HepG2 (cell line): Measurements from ENCODE around the gene ARMH2. TPM values are rescaled to one million over a fixed set of nuclear protein-coding genes. Genes with fewer than 3 reads are reported as not detected.

Experiments
- ATAC-seq: fragments of 200-7000 bp; cut with Tn5 transposase; 3 replicates; pipeline ENCODE4 v1.9.1; 2020; ENCODE audit warnings: mild to moderate bottlenecking, moderate library complexity
- BruUV-seq: library from RNA; stranded (reverse); fragments of 400-500 nt; replicated peaks from 2 replicates; lab custom pipeline; 2021; lab: Mats Ljungman, UMichigan
- CTCF ChIA-PET: fragments of 300-600 bp; formaldehyde crosslinking; extraction: SDS; loops from one replicate; lab custom pipeline; 2021; ENCODE audit warnings: low total read pairs, inconsistent platforms, low intra/inter-chr PET ratio; lab: Yijun Ruan, JAX
- POLR2A ChIA-PET: fragments of 350-600 bp; sonication (Branson Sonifier 250); formaldehyde crosslinking; loops from one replicate; lab custom pipeline; 2020; ENCODE audit warnings: antibody characterized with exemption, inconsistent platforms; lab: Yijun Ruan, JAX
- DNase-seq: peaks from one replicate; pipeline ENCODE4 v3.0.0-alpha.2; 2015; ENCODE audit warnings: low spot score
- FAIRE-seq: peaks from 3 replicates; lab custom pipeline; 2011; peaks lifted over from hg19 to GRCh38; lab: Jason Lieb, UNC
- H2AFZ ChIP-seq: one replicate; pipeline ENCODE4 v1.6.1; 2011; ENCODE audit warnings: low read length, inconsistent platforms
- H3K27ac ChIP-seq: fragments of 300-600 bp; 3 replicates; pipeline ENCODE4 v1.8.0; 2011; ENCODE audit warnings: mixed run types, mild to moderate bottlenecking, mixed read lengths, low read length, inconsistent platforms; ENCODE audit not compliant: insufficient read depth; ENCODE audit errors: extremely low read length
- H3K27me3 ChIP-seq, 2 experiments: fragments of 200-600 bp in 1 of 2; 2 replicates in 1 of 2; 3 replicates in 1 of 2; pipeline versions ENCODE4 v1.6.0 to v1.8.0; 2011; ENCODE audit warnings: low read length in 2 of 2, mild to moderate bottlenecking in 2 of 2, moderate library complexity in 2 of 2, inconsistent platforms in 1 of 2; ENCODE audit not compliant: insufficient read depth in 2 of 2, control insufficient read depth in 1 of 2
- H3K36me3 ChIP-seq, 2 experiments: fragments of 200-600 bp in 1 of 2; replicated peaks in 1 of 2; 2 replicates in 1 of 2; 3 replicates in 1 of 2; pipeline versions ENCODE4 v1.5.1 to v1.8.0; 2011; ENCODE audit warnings: low read length in 2 of 2, inconsistent platforms in 1 of 2; ENCODE audit not compliant: insufficient read depth in 2 of 2, control insufficient read depth in 1 of 2
- H3K4me1 ChIP-seq: 2 replicates; pipeline ENCODE4 v1.5.1; 2012; ENCODE audit warnings: low read length, inconsistent platforms; ENCODE audit not compliant: insufficient read depth
- H3K4me2 ChIP-seq: 2 replicates; pipeline ENCODE4 v1.6.0; 2011; ENCODE audit warnings: low read depth, low read length, inconsistent platforms
- H3K4me3 ChIP-seq, 3 experiments: fragments of 200-600 bp in 1 of 3; sonication (generic), shearing (Covaris generic) in 1 of 3; replicated peaks in 1 of 3; 2 replicates each; pipeline ENCODE4 v1.5.1; 2011 to 2016; ENCODE audit warnings: low read length in 3 of 3, inconsistent platforms in 2 of 3, low read depth in 2 of 3, mild to moderate bottlenecking in 2 of 3, control low read depth in 1 of 3, mixed read lengths in 1 of 3; ENCODE audit not compliant: insufficient read depth in 1 of 3
- H3K79me2 ChIP-seq: one replicate; pipeline ENCODE4 v1.6.1; 2011; ENCODE audit warnings: low read length, inconsistent platforms; ENCODE audit not compliant: insufficient read depth
- H3K9ac ChIP-seq: 2 replicates; pipeline ENCODE4 v1.6.0; 2011; ENCODE audit warnings: mild to moderate bottlenecking, low read depth, low read length, inconsistent platforms; ENCODE audit not compliant: insufficient read depth
- H3K9me3 ChIP-seq: 2 replicates; pipeline ENCODE4 v1.5.1; 2012; ENCODE audit warnings: mild to moderate bottlenecking, low read length
- H4K20me1 ChIP-seq: 2 replicates; pipeline ENCODE4 v1.6.0; 2011; ENCODE audit warnings: inconsistent platforms, mild to moderate bottlenecking, low read length, moderate library complexity; ENCODE audit not compliant: insufficient read depth
- ELK4 ChIP-seq: sonication (generic); formaldehyde crosslinking; IDR thresholded peaks from 2 replicates; pipeline ENCODE4 v1.9.0; 2021; ENCODE audit warnings: missing genetic modification reagents, borderline replicate concordance
- FOXC1 ChIP-seq: sonication (generic); formaldehyde crosslinking; IDR thresholded peaks from 2 replicates; pipeline ENCODE4 v1.8.0; 2022; ENCODE audit warnings: mild to moderate bottlenecking, missing genetic modification reagents, borderline replicate concordance
- FOXK2 ChIP-seq: fragments of 450-650 bp; IDR thresholded peaks from 2 replicates; pipeline ENCODE4 v1.6.1; 2016
- FOXM1 ChIP-seq: sonication (generic); formaldehyde crosslinking; IDR thresholded peaks from 2 replicates; pipeline ENCODE4 v1.5.0; 2020; ENCODE audit warnings: missing genetic modification reagents
- FOXP4 ChIP-seq: sonication (generic); formaldehyde crosslinking; IDR thresholded peaks from 2 replicates; pipeline ENCODE4 v1.4.0; 2020; ENCODE audit warnings: missing genetic modification reagents
- NFATC3 ChIP-seq: sonication (generic); formaldehyde crosslinking; IDR thresholded peaks from 2 replicates; pipeline ENCODE4 v1.5.1; 2020; ENCODE audit warnings: mild to moderate bottlenecking, missing genetic modification reagents
- SNAPC2 ChIP-seq: sonication (generic); formaldehyde crosslinking; IDR thresholded peaks from 2 replicates; pipeline ENCODE4 v1.8.1; 2022; ENCODE audit warnings: mild to moderate bottlenecking, missing genetic modification reagents
- TAF1 ChIP-seq: sonication (generic); formaldehyde crosslinking; IDR thresholded peaks from 2 replicates; pipeline ENCODE4 v1.4.0; 2020; ENCODE audit warnings: missing genetic modification reagents
- ZBTB2 ChIP-seq: sonication (generic); formaldehyde crosslinking; IDR thresholded peaks from 2 replicates; pipeline ENCODE4 v1.8.0; 2022; ENCODE audit warnings: low read depth, missing genetic modification reagents
- ZBTB4 ChIP-seq: sonication (generic); formaldehyde crosslinking; IDR thresholded peaks from 2 replicates; pipeline ENCODE4 v1.4.0; 2020; ENCODE audit warnings: missing genetic modification reagents, mild to moderate bottlenecking, borderline replicate concordance
- ZEB1 ChIP-seq: IDR thresholded peaks from 2 replicates; pipeline ENCODE4 v1.6.1; 2012; ENCODE audit warnings: mild to moderate bottlenecking, low read depth, inconsistent platforms; ENCODE audit not compliant: insufficient replicate concordance
- ZFP36L2 ChIP-seq: sonication (generic); formaldehyde crosslinking; IDR thresholded peaks from 2 replicates; pipeline ENCODE4 v1.4.0; 2020; ENCODE audit warnings: missing genetic modification reagents
- ZFP62 ChIP-seq: sonication (generic); formaldehyde crosslinking; IDR thresholded peaks from 2 replicates; pipeline ENCODE4 v1.4.0; 2020; ENCODE audit warnings: missing genetic modification reagents
- ZNF644 ChIP-seq: IDR thresholded peaks from 2 replicates; pipeline ENCODE4 v1.6.1; 2016; ENCODE audit warnings: low read depth
- ZNF782 ChIP-seq: sonication (generic); formaldehyde crosslinking; IDR thresholded peaks from 2 replicates; pipeline ENCODE4 v1.4.0; 2020; ENCODE audit warnings: missing genetic modification reagents, mild to moderate bottlenecking, borderline replicate concordance
- ZSCAN12 ChIP-seq: sonication (generic); formaldehyde crosslinking; IDR thresholded peaks from 2 replicates; pipeline ENCODE4 v1.9.0; 2021; ENCODE audit warnings: mild to moderate bottlenecking, missing genetic modification reagents
- WGBS: methylation state at CpG from one replicate; pipeline ENCODE4 v1.1.6; 2017; ENCODE audit warnings: low lambda C conversion rate; 5-methylcytosine and 5-hydroxymethylcytosine counted together
- in situ Hi-C: cut with HindIII; loops from 2 replicates; pipeline ENCODE4 v1.10.0; 2017; ENCODE audit warnings: low pct_unique_long_range_greater_than_20kb; ENCODE audit not compliant: extremely low pct_ligation_motif_present
- intact Hi-C: fragments of 100-400 bp; cut with micrococcal nuclease; formaldehyde crosslinking; loops from one replicate; pipeline ENCODE4 v1.10.0; 2022; ENCODE audit not compliant: unreplicated experiment
- polyA plus RNA-seq, 8 experiments: library from polyadenylated mRNA; depleted of rRNA in 3 of 8; stranded (reverse) in 7 of 8; unstranded in 1 of 8; fragments of >200 nt; fragmentation: Illumina TruSeq in 4 of 8; extraction: Trizol in 4 of 8; gene quantifications; 2 replicates each; pipeline versions ENCODE4 v1.2.1 to v1.2.3, GENCODE V29; 2011 to 2016; ENCODE audit warnings: low read depth in 4 of 8, missing spikeins in 1 of 8, mixed read lengths in 1 of 8; ENCODE audit not compliant: insufficient read depth in 1 of 8
- total RNA-seq, 5 experiments: library from RNA; depleted of rRNA; stranded (reverse); fragments of >200 nt; fragmentation: Illumina TruSeq; extraction: Trizol; gene quantifications; 2 replicates each; pipeline ENCODE4 v1.2.3, GENCODE V29; 2016; ENCODE audit warnings: low read depth in 1 of 5

ARMH2 gene
- total and polyA plus RNA-seq, 2 of the 13 experiments (the other 11 are each of a cell fraction or from before 2014, with no cell fraction given): not detected

- 0 out of 2 replicates have a peak, but pooled peaks have one; percentile 46 for TF ChIP-seq ZBTB4 (CRISPR knock-in tag)
Observed at GRCh38 chr6:24761193-24761835, 37.4 kb downstream of the ARMH2 start (continued).

GRCh38 chr6:24760210-24760609 lies 38.5 kb downstream of the ARMH2 start:
- no peaks in the 10 kb centered on the region for H3K79me2 ChIP-seq
- H3K4me1 ChIP-seq: peaks cover 28% of the 10 kb centered on the region
- FAIRE-seq (no peak), ATAC-seq (no peak), DNase-seq (no peak)
- BruUV-seq: no TSS peak
- no peak overlapping the region for H3K4me3 ChIP-seq
- H3K9ac ChIP-seq: no peak overlapping the region
- in situ Hi-C loops: no loop called here
- H4K20me1 ChIP-seq: no peaks in the 10 kb centered on the region
- TF ChIP-seq FOXP4 (CRISPR knock-in tag): no peak
- no peak for TF ChIP-seq ZBTB2
- no peak for TF ChIP-seq ZNF782
- no peak for TF ChIP-seq ZSCAN12 (CRISPR knock-in tag)
- TF ChIP-seq FOXM1: no peak
- no peak for TF ChIP-seq FOXC1 (CRISPR knock-in tag)
- no peak for TF ChIP-seq ELK4 (CRISPR knock-in tag)
- TF ChIP-seq SNAPC2 (CRISPR knock-in tag): no peak
- no peak for TF ChIP-seq NFATC3 (CRISPR knock-in tag)
- TF ChIP-seq ZFP62 (CRISPR knock-in tag): no peak
- TF ChIP-seq ZEB1: no peak
- no peak for TF ChIP-seq FOXK2
- TF ChIP-seq ZFP36L2 (CRISPR knock-in tag): no peak
- TF ChIP-seq TAF1 (CRISPR knock-in tag): no peak
- no peak for TF ChIP-seq ZNF644 (CRISPR knock-in tag)
- H2AFZ ChIP-seq: no peak overlapping the region
- intact Hi-C loops: no loop called here
- ChIA-PET CTCF (no interaction called here), POLR2A (interaction anchor here (0.9 kb wide), 1 partner anchor 22 kb away, joined by 3 read pairs; no protein-coding TSS in a partner anchor)
- H3K4me2 ChIP-seq: no peak overlapping the region
- no peaks in the 10 kb centered on the region for H3K36me3 ChIP-seq
- H3K27me3 ChIP-seq: no peaks in the 10 kb centered on the region
- WGBS: 77% methylated on average over 5 of the region's 5 CpGs
- H3K27ac ChIP-seq: no peak overlapping the region
- no peaks in the 10 kb centered on the region for H3K9me3 ChIP-seq
